ENCODE results near the gene CCDC149.

The CCDC149 gene

DNA sequence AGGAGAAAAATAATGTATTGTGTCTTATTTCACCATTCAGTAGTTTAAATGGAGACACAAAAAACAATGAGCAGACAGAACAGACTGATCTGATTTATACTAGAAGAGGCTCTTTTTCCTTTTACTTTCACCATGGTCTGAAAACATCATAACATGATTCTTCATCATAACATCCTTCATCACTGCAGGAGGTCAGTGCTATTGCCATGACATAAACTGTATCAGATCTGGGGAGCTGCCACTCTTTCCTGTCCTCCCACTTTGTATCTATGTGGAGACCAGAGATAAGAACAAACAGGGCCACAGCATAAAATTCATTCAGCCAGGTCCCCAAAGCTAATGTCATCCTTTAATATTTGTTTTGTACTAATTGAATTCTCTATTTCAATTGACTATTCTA is 92.3 kb downstream of the CCDC149 start:
- TF ChIP-seq, protein P1, sequence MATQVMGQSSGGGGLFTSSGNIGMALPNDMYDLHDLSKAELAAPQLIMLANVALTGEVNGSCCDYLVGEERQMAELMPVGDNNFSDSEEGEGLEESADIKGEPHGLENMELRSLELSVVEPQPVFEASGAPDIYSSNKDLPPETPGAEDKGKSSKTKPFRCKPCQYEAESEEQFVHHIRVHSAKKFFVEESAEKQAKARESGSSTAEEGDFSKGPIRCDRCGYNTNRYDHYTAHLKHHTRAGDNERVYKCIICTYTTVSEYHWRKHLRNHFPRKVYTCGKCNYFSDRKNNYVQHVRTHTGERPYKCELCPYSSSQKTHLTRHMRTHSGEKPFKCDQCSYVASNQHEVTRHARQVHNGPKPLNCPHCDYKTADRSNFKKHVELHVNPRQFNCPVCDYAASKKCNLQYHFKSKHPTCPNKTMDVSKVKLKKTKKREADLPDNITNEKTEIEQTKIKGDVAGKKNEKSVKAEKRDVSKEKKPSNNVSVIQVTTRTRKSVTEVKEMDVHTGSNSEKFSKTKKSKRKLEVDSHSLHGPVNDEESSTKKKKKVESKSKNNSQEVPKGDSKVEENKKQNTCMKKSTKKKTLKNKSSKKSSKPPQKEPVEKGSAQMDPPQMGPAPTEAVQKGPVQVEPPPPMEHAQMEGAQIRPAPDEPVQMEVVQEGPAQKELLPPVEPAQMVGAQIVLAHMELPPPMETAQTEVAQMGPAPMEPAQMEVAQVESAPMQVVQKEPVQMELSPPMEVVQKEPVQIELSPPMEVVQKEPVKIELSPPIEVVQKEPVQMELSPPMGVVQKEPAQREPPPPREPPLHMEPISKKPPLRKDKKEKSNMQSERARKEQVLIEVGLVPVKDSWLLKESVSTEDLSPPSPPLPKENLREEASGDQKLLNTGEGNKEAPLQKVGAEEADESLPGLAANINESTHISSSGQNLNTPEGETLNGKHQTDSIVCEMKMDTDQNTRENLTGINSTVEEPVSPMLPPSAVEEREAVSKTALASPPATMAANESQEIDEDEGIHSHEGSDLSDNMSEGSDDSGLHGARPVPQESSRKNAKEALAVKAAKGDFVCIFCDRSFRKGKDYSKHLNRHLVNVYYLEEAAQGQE (IDR thresholded peaks at IDR 0.05; ENCODE audit: insufficient read depth in 1 of 2, low read depth in 2 of 2, low read length in 2 of 2): no peak
- TF ChIP-seq FOXP2 (optimal IDR thresholded peaks at IDR 0.05; ENCODE audit: borderline replicate concordance, extremely low read depth, extremely low read length, insufficient read depth) (no peak), SIN3A (IDR thresholded peaks at IDR 0.05; ENCODE audit: borderline replicate concordance, insufficient read depth, low read length) (no peak), POLR2AphosphoS5 (IDR thresholded peaks at IDR 0.05; ENCODE audit: low read depth, low read length) (no peak), TAF1 (IDR thresholded peaks at IDR 0.05; ENCODE audit: borderline replicate concordance, insufficient read depth, low read length) (no peak)

DNA sequence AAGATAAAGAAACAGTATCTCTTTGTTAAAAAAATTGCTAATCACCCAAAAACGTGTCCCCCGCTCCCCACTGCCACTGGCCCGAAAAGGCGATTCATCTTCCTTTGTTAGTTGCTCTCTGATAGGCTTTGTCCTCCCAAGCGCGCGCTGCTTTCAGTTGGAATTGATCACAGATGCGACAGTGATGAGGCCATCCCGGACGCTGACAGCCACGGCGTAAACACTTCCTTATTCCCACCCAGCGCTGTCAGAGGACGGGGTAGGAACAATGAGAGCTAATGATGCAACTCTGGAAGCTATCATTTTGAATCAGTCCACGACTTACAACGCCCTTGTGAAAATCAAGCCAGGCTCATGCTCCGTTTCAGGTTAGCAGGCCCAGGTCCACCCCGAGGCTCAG is 96.0 kb downstream of the CCDC149 start:
- TF ChIP-seq FOXP2 (optimal IDR thresholded peaks at IDR 0.05; ENCODE audit: borderline replicate concordance, extremely low read depth, extremely low read length, insufficient read depth): peak; percentile 85
- TF ChIP-seq, protein P1 (IDR thresholded peaks at IDR 0.05; ENCODE audit: insufficient read depth in 1 of 2, low read depth in 2 of 2, low read length in 2 of 2): no peak

DNA sequence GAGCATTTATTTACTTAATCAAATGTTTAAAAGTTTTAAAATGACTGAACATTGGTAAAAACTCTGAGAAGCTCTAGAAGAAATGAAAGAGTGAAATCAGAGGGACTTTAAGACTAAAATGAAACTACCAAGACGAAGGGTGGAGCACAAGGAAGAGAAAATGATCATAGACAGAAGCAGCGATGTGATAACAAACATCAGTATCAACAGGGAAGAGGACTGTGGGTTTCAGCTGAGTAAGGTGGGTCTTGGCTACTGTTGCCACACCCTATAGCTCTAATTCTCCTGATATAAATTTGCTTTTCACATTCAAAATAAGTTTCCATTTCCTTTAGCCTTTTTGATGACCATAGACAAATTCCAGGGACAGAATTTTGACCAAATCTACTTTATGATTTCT is 99.1 kb downstream of the CCDC149 start:
- TF ChIP-seq FOXP2 (optimal IDR thresholded peaks at IDR 0.05; ENCODE audit: borderline replicate concordance, extremely low read depth, extremely low read length, insufficient read depth) (no peak), TAF1 (IDR thresholded peaks at IDR 0.05; ENCODE audit: borderline replicate concordance, insufficient read depth, low read length) (no peak), POLR2AphosphoS5 (IDR thresholded peaks at IDR 0.05; ENCODE audit: low read depth, low read length) (no peak), SIN3A (IDR thresholded peaks at IDR 0.05; ENCODE audit: borderline replicate concordance, insufficient read depth, low read length) (no peak)
- TF ChIP-seq, protein P1 (IDR thresholded peaks at IDR 0.05; ENCODE audit: insufficient read depth in 1 of 2, low read depth in 2 of 2, low read length in 2 of 2): no peak

DNA sequence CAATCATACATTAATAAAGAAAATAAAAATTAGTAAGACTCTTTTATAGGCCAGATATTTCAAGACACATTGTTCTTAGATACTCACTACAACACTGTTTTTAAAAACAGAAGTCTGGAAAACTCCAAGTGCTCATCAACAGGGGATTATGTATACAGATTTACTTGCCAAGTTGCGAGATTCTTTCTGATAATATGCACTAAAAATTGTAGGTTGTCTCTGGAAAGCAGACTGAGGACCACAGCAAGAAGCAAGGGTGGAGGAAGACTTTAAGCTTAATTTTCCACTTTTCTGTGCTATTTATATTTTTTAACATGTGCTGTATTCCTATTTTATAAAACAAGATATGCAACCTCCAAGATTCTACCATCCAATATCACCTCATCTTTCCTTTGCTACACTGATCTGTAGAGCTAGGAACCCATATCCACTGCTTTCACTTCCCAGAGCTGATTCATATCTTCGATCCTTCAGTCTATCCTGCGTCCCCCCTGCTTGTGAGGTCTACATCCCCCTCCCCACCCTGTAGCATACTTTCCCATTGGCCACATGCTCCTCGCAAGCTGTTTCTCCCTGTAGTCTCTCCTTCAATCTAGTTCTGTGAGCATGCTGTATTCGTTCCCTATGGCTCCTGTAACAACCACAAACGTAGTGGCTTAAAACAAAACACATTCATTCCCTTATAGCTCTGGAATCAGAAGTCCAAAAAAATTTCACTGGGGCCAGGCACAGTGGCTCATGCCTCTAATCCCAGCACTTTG is 101.8 kb downstream of the CCDC149 start:
- no peak for TF ChIP-seq SIN3A (IDR thresholded peaks at IDR 0.05; ENCODE audit: borderline replicate concordance, insufficient read depth, low read length)
- TF ChIP-seq, protein P1 (IDR thresholded peaks at IDR 0.05; ENCODE audit: insufficient read depth in 1 of 2, low read depth in 2 of 2, low read length in 2 of 2): no peak
- TF ChIP-seq FOXP2 (optimal IDR thresholded peaks at IDR 0.05; ENCODE audit: borderline replicate concordance, extremely low read depth, extremely low read length, insufficient read depth): no peak
- no peak for TF ChIP-seq TAF1 (IDR thresholded peaks at IDR 0.05; ENCODE audit: borderline replicate concordance, insufficient read depth, low read length)
- no peak for TF ChIP-seq POLR2AphosphoS5 (IDR thresholded peaks at IDR 0.05; ENCODE audit: low read depth, low read length)
